ENCODE data around the gene SBNO1.

Gene SBNO1

GRCh38 chr12:123282111-123282510 is 82.5 kb downstream of the SBNO1 start:
- Histone ChIP-seq H3K9ac (ENCODE audit: low read length in 5 of 5) (no peak overlapping the region), H3K36me3 (ENCODE audit: control insufficient read depth in 5 of 5, insufficient read depth in 5 of 5, low read length in 5 of 5) (no peaks in the 10 kb centered on the region), H3K27me3 (ENCODE audit: control insufficient read depth in 5 of 5, insufficient read depth in 4 of 5, low read length in 5 of 5) (no peaks in the 10 kb centered on the region), H3K4me1 (ENCODE audit: control insufficient read depth in 5 of 5, insufficient read depth in 5 of 5, low read length in 5 of 5) (peaks cover 0 to 6% (median 0%) of the 10 kb centered on the region in 5 donors), H3K9me3 (ENCODE audit: control insufficient read depth in 5 of 5, low read length in 5 of 5) (no peaks in the 10 kb centered on the region), H3K4me3 (ENCODE audit: low read depth in 1 of 5, low read length in 5 of 5) (no peak overlapping the region), H3K27ac (ENCODE audit: low read depth, low read length) (no peak overlapping the region)

GRCh38 chr12:123280971-123281370 is 83.7 kb downstream of the SBNO1 start:
- no peaks in the 10 kb centered on the region for H3K36me3 ChIP-seq (ENCODE audit: control insufficient read depth in 5 of 5, insufficient read depth in 5 of 5, low read length in 5 of 5)
- H3K9me3 ChIP-seq (ENCODE audit: control insufficient read depth in 5 of 5, low read length in 5 of 5) = no peaks in the 10 kb centered on the region
- no peak overlapping the region for H3K9ac ChIP-seq (ENCODE audit: low read length in 5 of 5)
- peaks cover 0 to 6% (median 0%) of the 10 kb centered on the region in 5 donors for H3K4me1 ChIP-seq (ENCODE audit: control insufficient read depth in 5 of 5, insufficient read depth in 5 of 5, low read length in 5 of 5)
- no peak overlapping the region for H3K4me3 ChIP-seq (ENCODE audit: low read depth in 1 of 5, low read length in 5 of 5)
- no peaks in the 10 kb centered on the region for H3K27me3 ChIP-seq (ENCODE audit: control insufficient read depth in 5 of 5, insufficient read depth in 4 of 5, low read length in 5 of 5)
- H3K27ac ChIP-seq (ENCODE audit: low read depth, low read length) = no peak overlapping the region

GRCh38 chr12:123278101-123278627 is 86.5 kb downstream of the SBNO1 start:
- Histone ChIP-seq H3K4me3 (ENCODE audit: low read depth in 1 of 5, low read length in 5 of 5) (no peak overlapping the region), H3K4me1 (ENCODE audit: control insufficient read depth in 5 of 5, insufficient read depth in 5 of 5, low read length in 5 of 5) (peaks cover 0 to 6% (median 0%) of the 10 kb centered on the region in 5 donors), H3K27ac (ENCODE audit: low read depth, low read length) (no peak overlapping the region), H3K27me3 (ENCODE audit: control insufficient read depth in 5 of 5, insufficient read depth in 4 of 5, low read length in 5 of 5) (no peaks in the 10 kb centered on the region), H3K36me3 (ENCODE audit: control insufficient read depth in 5 of 5, insufficient read depth in 5 of 5, low read length in 5 of 5) (no peaks in the 10 kb centered on the region), H3K9ac (ENCODE audit: low read length in 5 of 5) (no peak overlapping the region), H3K9me3 (ENCODE audit: control insufficient read depth in 5 of 5, low read length in 5 of 5) (no peaks in the 10 kb centered on the region)

- Histone ChIP-seq H3K27ac (ENCODE audit: low read depth, low read length) (no peak overlapping the region), H3K9me3 (ENCODE audit: control insufficient read depth in 5 of 5, low read length in 5 of 5) (no peaks in the 10 kb centered on the region), H3K9ac (ENCODE audit: low read length in 5 of 5) (no peak overlapping the region), H3K4me1 (ENCODE audit: control insufficient read depth in 5 of 5, insufficient read depth in 5 of 5, low read length in 5 of 5) (peaks cover 4 to 36% (median 32%) of the 10 kb centered on the region in 5 donors), H3K27me3 (ENCODE audit: control insufficient read depth in 5 of 5, insufficient read depth in 4 of 5, low read length in 5 of 5) (no peaks in the 10 kb centered on the region), H3K36me3 (ENCODE audit: control insufficient read depth in 5 of 5, insufficient read depth in 5 of 5, low read length in 5 of 5) (no peaks in the 10 kb centered on the region), H3K4me3 (ENCODE audit: low read depth in 1 of 5, low read length in 5 of 5) (no peak overlapping the region)
These were observed 91.5 kb downstream of the SBNO1 start for GRCh38 chr12:123273166-123273565.

- H3K4me1 ChIP-seq (ENCODE audit: control insufficient read depth in 5 of 5, insufficient read depth in 5 of 5, low read length in 5 of 5) = peaks cover 4 to 43% (median 37%) of the 10 kb centered on the region in 5 donors
- peak overlapping the region in 4 of 5 donors; percentile 65 to 76 (median 73) for H3K4me3 ChIP-seq (ENCODE audit: low read depth in 1 of 5, low read length in 5 of 5)
- no peaks in the 10 kb centered on the region for H3K27me3 ChIP-seq (ENCODE audit: control insufficient read depth in 5 of 5, insufficient read depth in 4 of 5, low read length in 5 of 5)
- H3K9me3 ChIP-seq (ENCODE audit: control insufficient read depth in 5 of 5, low read length in 5 of 5) = no peaks in the 10 kb centered on the region
- H3K36me3 ChIP-seq (ENCODE audit: control insufficient read depth in 5 of 5, insufficient read depth in 5 of 5, low read length in 5 of 5) = peaks cover 0 to 11% (median 7%) of the 10 kb centered on the region in 5 donors
- no peak overlapping the region for H3K27ac ChIP-seq (ENCODE audit: low read depth, low read length)
- peak overlapping the region in 3 of 5 donors; percentile 70 to 76 (median 71) for H3K9ac ChIP-seq (ENCODE audit: low read length in 5 of 5)
These were observed 93.5 kb downstream of the SBNO1 start for GRCh38 chr12:123271001-123271668.

GRCh38 chr12:123270214-123271000 is 94.2 kb downstream of the SBNO1 start:
- Histone ChIP-seq H3K4me1 (ENCODE audit: control insufficient read depth in 5 of 5, insufficient read depth in 5 of 5, low read length in 5 of 5) (peaks cover 4 to 43% (median 37%) of the 10 kb centered on the region in 5 donors), H3K27ac (ENCODE audit: low read depth, low read length) (peak overlapping the region; percentile 30), H3K9ac (ENCODE audit: low read length in 5 of 5) (peak overlapping the region in 4 of 5 donors; percentile 60 to 76 (median 70)), H3K4me3 (ENCODE audit: low read depth in 1 of 5, low read length in 5 of 5) (peak overlapping the region; percentile 65 to 73 (median 72)), H3K27me3 (ENCODE audit: control insufficient read depth in 5 of 5, insufficient read depth in 4 of 5, low read length in 5 of 5) (no peaks in the 10 kb centered on the region), H3K9me3 (ENCODE audit: control insufficient read depth in 5 of 5, low read length in 5 of 5) (no peaks in the 10 kb centered on the region), H3K36me3 (ENCODE audit: control insufficient read depth in 5 of 5, insufficient read depth in 5 of 5, low read length in 5 of 5) (peaks cover 0 to 18% (median 11%) of the 10 kb centered on the region in 5 donors)

- no peaks in the 10 kb centered on the region for H3K27me3 ChIP-seq (ENCODE audit: control insufficient read depth in 5 of 5, insufficient read depth in 4 of 5, low read length in 5 of 5)
- peak overlapping the region; percentile 65 to 73 (median 72) for H3K4me3 ChIP-seq (ENCODE audit: low read depth in 1 of 5, low read length in 5 of 5)
- H3K27ac ChIP-seq (ENCODE audit: low read depth, low read length) = peak overlapping the region; percentile 30
- H3K9me3 ChIP-seq (ENCODE audit: control insufficient read depth in 5 of 5, low read length in 5 of 5) = no peaks in the 10 kb centered on the region
- peak overlapping the region in 3 of 5 donors; percentile 70 to 76 (median 71) for H3K9ac ChIP-seq (ENCODE audit: low read length in 5 of 5)
- H3K4me1 ChIP-seq (ENCODE audit: control insufficient read depth in 5 of 5, insufficient read depth in 5 of 5, low read length in 5 of 5) = peaks cover 4 to 43% (median 37%) of the 10 kb centered on the region in 5 donors
- H3K36me3 ChIP-seq (ENCODE audit: control insufficient read depth in 5 of 5, insufficient read depth in 5 of 5, low read length in 5 of 5) = peaks cover 0 to 23% (median 15%) of the 10 kb centered on the region in 5 donors
These were observed 94.8 kb downstream of the SBNO1 start for GRCh38 chr12:123269896-123270213.

- H3K4me3 ChIP-seq (ENCODE audit: low read depth in 1 of 5, low read length in 5 of 5) = peak overlapping the region; percentile 31 to 73 (median 69)
- H3K27ac ChIP-seq (ENCODE audit: low read depth, low read length) = peak overlapping the region; percentile 30
- H3K9ac ChIP-seq (ENCODE audit: low read length in 5 of 5) = peak overlapping the region in 2 of 5 donors; percentile 71 to 76
- peaks cover 4 to 43% (median 37%) of the 10 kb centered on the region in 5 donors for H3K4me1 ChIP-seq (ENCODE audit: control insufficient read depth in 5 of 5, insufficient read depth in 5 of 5, low read length in 5 of 5)
- H3K27me3 ChIP-seq (ENCODE audit: control insufficient read depth in 5 of 5, insufficient read depth in 4 of 5, low read length in 5 of 5) = no peaks in the 10 kb centered on the region
- H3K9me3 ChIP-seq (ENCODE audit: control insufficient read depth in 5 of 5, low read length in 5 of 5) = no peaks in the 10 kb centered on the region
- peaks cover 0 to 27% (median 19%) of the 10 kb centered on the region in 5 donors for H3K36me3 ChIP-seq (ENCODE audit: control insufficient read depth in 5 of 5, insufficient read depth in 5 of 5, low read length in 5 of 5)
These were observed 95.2 kb downstream of the SBNO1 start for GRCh38 chr12:123269395-123269892.

- no peak overlapping the region for H3K27ac ChIP-seq (ENCODE audit: low read depth, low read length)
- no peaks in the 10 kb centered on the region for H3K9me3 ChIP-seq (ENCODE audit: control insufficient read depth in 5 of 5, low read length in 5 of 5)
- H3K36me3 ChIP-seq (ENCODE audit: control insufficient read depth in 5 of 5, insufficient read depth in 5 of 5, low read length in 5 of 5) = peaks cover 0 to 29% (median 20%) of the 10 kb centered on the region in 5 donors
- H3K4me3 ChIP-seq (ENCODE audit: low read depth in 1 of 5, low read length in 5 of 5) = peak overlapping the region in 4 of 5 donors; percentile 31 to 73 (median 50)
- no peaks in the 10 kb centered on the region for H3K27me3 ChIP-seq (ENCODE audit: control insufficient read depth in 5 of 5, insufficient read depth in 4 of 5, low read length in 5 of 5)
- peaks cover 4 to 43% (median 37%) of the 10 kb centered on the region in 5 donors for H3K4me1 ChIP-seq (ENCODE audit: control insufficient read depth in 5 of 5, insufficient read depth in 5 of 5, low read length in 5 of 5)
- peak overlapping the region in 2 of 5 donors; percentile 33 to 49 for H3K9ac ChIP-seq (ENCODE audit: low read length in 5 of 5)
These were observed 95.8 kb downstream of the SBNO1 start for GRCh38 chr12:123268850-123269249.

Data from subcutaneous abdominal adipose tissue (tissue), 5 donors.